ENCODE data around the gene AGPAT1. TPM values are rescaled to one million over a fixed set of nuclear protein-coding genes. Genes with fewer than 3 reads are reported as not detected.
"Not testable (repeated sequence)": the region's sequence is repeated elsewhere in the genome, so short reads cannot be mapped to it uniquely, and the experiment has no call there.

The AGPAT1 gene
- polyA plus RNA-seq, 2 donors = 15.3 to 18.3 TPM

DNA sequence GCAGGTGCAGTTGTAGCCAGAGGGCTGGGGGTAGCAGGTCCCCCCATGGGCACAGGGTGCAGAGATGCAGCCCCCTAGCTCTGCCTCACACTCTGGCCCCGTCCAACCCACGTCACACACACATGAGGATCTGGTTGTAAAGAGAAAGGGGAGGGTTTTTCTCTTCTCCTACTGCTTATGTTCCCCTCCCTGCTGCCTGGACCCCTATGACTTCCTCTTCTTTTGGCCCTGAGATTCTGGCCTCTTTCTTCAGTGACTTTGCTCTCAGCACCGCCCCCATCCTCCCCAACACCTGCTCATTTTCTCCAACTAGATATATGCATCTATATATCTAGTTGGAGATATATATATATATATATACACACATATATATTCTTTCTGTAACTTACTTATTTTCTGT lies 38.2 kb upstream of the AGPAT1 start:
- no peaks in the 10 kb centered on the region for H3K36me3 ChIP-seq (ENCODE audit: control insufficient read depth in 2 of 2, insufficient read depth in 2 of 2, low read length in 1 of 2)

DNA sequence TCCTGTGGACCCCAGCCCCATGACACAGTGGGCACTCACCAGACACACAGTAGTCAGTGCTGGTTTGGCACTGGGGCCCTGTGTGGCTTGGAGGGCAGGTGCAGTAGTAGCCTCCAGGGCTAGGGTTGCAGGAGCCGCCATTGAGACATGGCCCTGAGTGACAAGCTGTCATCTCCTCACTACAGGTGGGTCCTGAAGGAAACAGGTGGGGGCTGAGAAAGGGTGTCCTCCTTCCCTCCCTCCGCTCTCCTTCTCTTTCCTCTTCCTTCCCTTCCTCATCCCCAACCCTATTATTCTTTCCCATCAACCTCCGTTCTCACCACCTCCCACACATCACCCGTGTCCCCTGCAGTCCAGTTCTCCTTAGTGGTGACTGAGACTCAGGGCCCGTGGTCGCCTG lies 37.8 kb upstream of the AGPAT1 start:
- WGBS, 2 donors = 89 to 92% methylated on average over 6 of the region's 6 CpGs
- Histone ChIP-seq H3K9me3 (ENCODE audit: control insufficient read depth in 2 of 2, insufficient read depth in 1 of 2, low read depth in 1 of 2, low read length in 1 of 2) (no peaks in the 10 kb centered on the region), H3K27ac (ENCODE audit: low read depth in 2 of 2, low read length in 1 of 2) (no peak overlapping the region), H3K27me3 (ENCODE audit: control insufficient read depth in 1 of 2, insufficient read depth in 2 of 2, low read length in 2 of 2) (no peaks in the 10 kb centered on the region), H3K36me3 (ENCODE audit: control insufficient read depth in 2 of 2, insufficient read depth in 2 of 2, low read length in 1 of 2) (no peaks in the 10 kb centered on the region), H3K4me3 (ENCODE audit: low read depth in 1 of 2, low read length in 2 of 2) (no peak overlapping the region), H3K4me1 (ENCODE audit: control insufficient read depth in 2 of 2, insufficient read depth in 2 of 2, low read length in 1 of 2) (no peaks in the 10 kb centered on the region)

More for the DNA sequence above, 38.2 kb upstream of the AGPAT1 start:
- 85 to 89% methylated on average over 3 of the region's 3 CpGs for WGBS, 2 donors
- Histone ChIP-seq H3K9me3 (ENCODE audit: control insufficient read depth in 2 of 2, insufficient read depth in 1 of 2, low read depth in 1 of 2, low read length in 1 of 2) (no peaks in the 10 kb centered on the region), H3K27me3 (ENCODE audit: control insufficient read depth in 1 of 2, insufficient read depth in 2 of 2, low read length in 2 of 2) (no peaks in the 10 kb centered on the region), H3K4me1 (ENCODE audit: control insufficient read depth in 2 of 2, insufficient read depth in 2 of 2, low read length in 1 of 2) (no peaks in the 10 kb centered on the region), H3K27ac (ENCODE audit: low read depth in 2 of 2, low read length in 1 of 2) (no peak overlapping the region), H3K4me3 (ENCODE audit: low read depth in 1 of 2, low read length in 2 of 2) (no peak overlapping the region)

- Histone ChIP-seq H3K36me3 (ENCODE audit: control insufficient read depth in 2 of 2, insufficient read depth in 2 of 2, low read length in 1 of 2) (no peaks in the 10 kb centered on the region), H3K4me1 (ENCODE audit: control insufficient read depth in 2 of 2, insufficient read depth in 2 of 2, low read length in 1 of 2) (no peaks in the 10 kb centered on the region), H3K4me3 (ENCODE audit: low read depth in 1 of 2, low read length in 2 of 2) (no peak overlapping the region), H3K9me3 (ENCODE audit: control insufficient read depth in 2 of 2, insufficient read depth in 1 of 2, low read depth in 1 of 2, low read length in 1 of 2) (no peaks in the 10 kb centered on the region), H3K27ac (ENCODE audit: low read depth in 2 of 2, low read length in 1 of 2) (no peak overlapping the region), H3K27me3 (ENCODE audit: control insufficient read depth in 1 of 2, insufficient read depth in 2 of 2, low read length in 2 of 2) (no peaks in the 10 kb centered on the region)
- WGBS, 2 donors = 82 to 83% methylated on average over 12 of the region's 12 CpGs
Observed at GRCh38 chr6:32212076-32212760, 36.3 kb upstream of the AGPAT1 start.

DNA sequence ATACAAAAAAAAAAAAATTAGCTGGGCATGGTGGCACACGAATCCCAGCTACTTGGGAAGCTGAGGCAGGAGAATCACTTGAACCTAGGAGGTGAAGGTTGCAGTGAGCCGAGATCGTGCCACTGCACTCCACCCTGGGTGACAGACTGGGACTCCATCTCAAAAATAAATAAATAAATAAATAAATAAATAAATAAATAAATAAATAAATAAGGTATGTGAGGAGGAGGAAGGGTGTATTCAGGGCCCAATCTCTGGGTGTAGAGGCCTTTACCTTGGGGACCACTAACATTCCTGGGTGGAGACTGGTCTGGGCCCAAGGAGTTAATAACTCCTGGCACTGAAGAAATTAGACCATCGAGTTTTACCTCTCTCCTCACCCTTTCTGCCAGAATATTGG lies 35.5 kb upstream of the AGPAT1 start:
- WGBS, 2 donors = 88 to 89% methylated on average over 4 of the region's 4 CpGs
- H3K36me3 ChIP-seq (ENCODE audit: control insufficient read depth in 2 of 2, insufficient read depth in 2 of 2, low read length in 1 of 2); H3K4me3 ChIP-seq (ENCODE audit: low read depth in 1 of 2, low read length in 2 of 2); H3K27me3 ChIP-seq (ENCODE audit: control insufficient read depth in 1 of 2, insufficient read depth in 2 of 2, low read length in 2 of 2); H3K27ac ChIP-seq (ENCODE audit: low read depth in 2 of 2, low read length in 1 of 2); H3K9me3 ChIP-seq (ENCODE audit: control insufficient read depth in 2 of 2, insufficient read depth in 1 of 2, low read depth in 1 of 2, low read length in 1 of 2); H3K4me1 ChIP-seq (ENCODE audit: control insufficient read depth in 2 of 2, insufficient read depth in 2 of 2, low read length in 1 of 2): not testable (repeated sequence)

DNA sequence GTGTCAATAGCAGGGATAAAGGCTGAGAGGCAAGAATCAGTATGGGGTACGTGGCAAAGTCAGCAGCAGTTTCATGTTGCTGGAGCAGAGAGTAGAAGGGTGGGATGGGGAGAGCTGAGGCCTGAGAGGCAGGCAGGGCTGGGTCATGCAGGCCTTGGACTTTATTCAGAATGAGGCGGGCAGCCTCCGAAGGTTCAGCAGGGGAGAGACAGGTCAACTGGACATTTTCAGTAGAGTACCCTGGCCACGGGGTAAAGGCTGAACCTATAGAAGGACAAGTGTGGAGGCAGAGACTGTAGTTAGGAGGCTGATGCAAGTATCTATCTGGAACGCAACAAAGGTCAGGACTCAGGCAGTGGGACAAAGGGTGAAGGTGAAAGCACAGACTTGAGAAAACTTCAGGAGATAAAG lies 34.3 kb upstream of the AGPAT1 start:
- Histone ChIP-seq H3K4me1 (ENCODE audit: control insufficient read depth in 2 of 2, insufficient read depth in 2 of 2, low read length in 1 of 2) (no peaks in the 10 kb centered on the region), H3K9me3 (ENCODE audit: control insufficient read depth in 2 of 2, insufficient read depth in 1 of 2, low read depth in 1 of 2, low read length in 1 of 2) (no peaks in the 10 kb centered on the region), H3K27ac (ENCODE audit: low read depth in 2 of 2, low read length in 1 of 2) (no peak overlapping the region), H3K4me3 (ENCODE audit: low read depth in 1 of 2, low read length in 2 of 2) (no peak overlapping the region), H3K36me3 (ENCODE audit: control insufficient read depth in 2 of 2, insufficient read depth in 2 of 2, low read length in 1 of 2) (no peaks in the 10 kb centered on the region), H3K27me3 (ENCODE audit: control insufficient read depth in 1 of 2, insufficient read depth in 2 of 2, low read length in 2 of 2) (no peaks in the 10 kb centered on the region)
- WGBS, 2 donors = 89 to 90% methylated on average over 5 of the region's 5 CpGs

GRCh38 chr6:32208996-32209395 lies 33.1 kb upstream of the AGPAT1 start:
- no peak overlapping the region for H3K4me3 ChIP-seq (ENCODE audit: low read depth in 1 of 2, low read length in 2 of 2)
- H3K4me1 ChIP-seq (ENCODE audit: control insufficient read depth in 2 of 2, insufficient read depth in 2 of 2, low read length in 1 of 2) = no peaks in the 10 kb centered on the region
- H3K27ac ChIP-seq (ENCODE audit: low read depth in 2 of 2, low read length in 1 of 2) = no peak overlapping the region
- H3K9me3 ChIP-seq (ENCODE audit: control insufficient read depth in 2 of 2, insufficient read depth in 1 of 2, low read depth in 1 of 2, low read length in 1 of 2) = no peaks in the 10 kb centered on the region
- H3K27me3 ChIP-seq (ENCODE audit: control insufficient read depth in 1 of 2, insufficient read depth in 2 of 2, low read length in 2 of 2) = no peaks in the 10 kb centered on the region
- 65 to 89% methylated on average over 1 of the region's 1 CpG for WGBS, 2 donors
- H3K36me3 ChIP-seq (ENCODE audit: control insufficient read depth in 2 of 2, insufficient read depth in 2 of 2, low read length in 1 of 2) = no peaks in the 10 kb centered on the region

DNA sequence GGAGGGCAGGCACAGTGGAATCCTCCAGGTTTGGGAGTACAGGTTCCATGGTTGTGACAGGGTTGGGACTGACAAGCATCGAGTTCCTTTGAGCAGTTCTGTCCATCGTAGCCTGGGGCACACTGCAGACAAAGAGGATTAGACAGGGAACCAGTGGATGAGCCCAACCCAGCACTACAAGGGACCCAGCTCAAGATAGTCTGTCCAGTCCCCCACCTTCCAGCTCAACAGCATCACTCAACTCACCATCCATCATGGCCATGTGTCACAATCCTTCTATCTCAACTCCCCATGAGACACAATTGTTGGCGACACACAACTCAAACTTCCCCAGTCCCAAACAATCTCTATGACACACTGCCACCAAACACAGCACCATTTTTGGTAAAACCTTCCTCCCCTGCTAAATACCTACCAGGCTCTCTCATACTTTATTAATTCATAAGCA lies 28.4 kb upstream of the AGPAT1 start:
- H3K27ac ChIP-seq (ENCODE audit: low read depth in 2 of 2, low read length in 1 of 2) = no peak overlapping the region
- no peaks in the 10 kb centered on the region for H3K9me3 ChIP-seq (ENCODE audit: control insufficient read depth in 2 of 2, insufficient read depth in 1 of 2, low read depth in 1 of 2, low read length in 1 of 2)
- H3K4me3 ChIP-seq (ENCODE audit: low read depth in 1 of 2, low read length in 2 of 2) = no peak overlapping the region
- no peaks in the 10 kb centered on the region for H3K27me3 ChIP-seq (ENCODE audit: control insufficient read depth in 1 of 2, insufficient read depth in 2 of 2, low read length in 2 of 2)
- no peaks in the 10 kb centered on the region for H3K36me3 ChIP-seq (ENCODE audit: control insufficient read depth in 2 of 2, insufficient read depth in 2 of 2, low read length in 1 of 2)
- H3K4me1 ChIP-seq (ENCODE audit: control insufficient read depth in 2 of 2, insufficient read depth in 2 of 2, low read length in 1 of 2) = no peaks in the 10 kb centered on the region
- WGBS, 2 donors = 88 to 90% methylated on average over 3 of the region's 3 CpGs

DNA sequence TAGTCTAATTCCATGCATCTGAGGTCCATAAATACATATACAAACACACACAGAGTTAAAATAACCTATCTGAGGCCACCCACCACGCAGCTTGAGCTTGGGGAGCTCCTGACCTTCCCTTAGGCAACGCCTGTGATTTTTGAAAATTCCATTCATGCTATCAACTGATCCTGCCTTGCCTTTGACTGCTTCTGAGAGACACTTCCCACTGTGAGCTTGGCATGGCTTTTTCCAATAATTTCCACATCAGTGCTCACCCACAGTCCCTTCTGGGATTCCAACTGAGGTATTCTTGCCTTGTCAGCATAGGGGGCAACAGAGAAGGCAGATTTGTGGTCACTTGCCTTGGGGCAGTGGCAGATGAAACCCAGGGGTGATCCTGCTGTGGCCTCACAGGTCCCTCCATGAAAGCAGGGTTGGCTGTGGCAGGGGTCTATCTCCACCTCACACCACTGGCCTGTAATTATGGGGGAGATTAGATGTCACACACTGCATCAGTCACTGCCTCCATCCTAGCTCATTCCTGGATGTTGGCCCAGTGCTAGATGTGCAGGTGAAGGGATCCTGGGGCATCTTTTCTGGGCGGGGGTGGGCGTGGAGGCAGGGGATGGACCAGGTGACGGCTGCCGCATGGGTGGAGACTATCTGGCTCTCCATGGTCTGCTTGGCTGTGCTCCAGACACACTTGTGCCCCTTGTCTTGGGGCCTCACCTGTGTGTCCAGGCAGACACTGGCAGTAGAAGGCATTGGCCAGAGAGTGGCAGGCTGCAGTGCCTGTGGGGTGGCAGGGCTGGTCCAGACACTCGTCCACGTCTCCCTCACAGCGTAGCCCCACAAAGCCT lies 27.8 kb upstream of the AGPAT1 start:
- Histone ChIP-seq H3K4me3 (ENCODE audit: low read depth in 1 of 2, low read length in 2 of 2) (no peak overlapping the region), H3K9me3 (ENCODE audit: control insufficient read depth in 2 of 2, insufficient read depth in 1 of 2, low read depth in 1 of 2, low read length in 1 of 2) (no peaks in the 10 kb centered on the region), H3K27ac (ENCODE audit: low read depth in 2 of 2, low read length in 1 of 2) (no peak overlapping the region), H3K36me3 (ENCODE audit: control insufficient read depth in 2 of 2, insufficient read depth in 2 of 2, low read length in 1 of 2) (no peaks in the 10 kb centered on the region), H3K4me1 (ENCODE audit: control insufficient read depth in 2 of 2, insufficient read depth in 2 of 2, low read length in 1 of 2) (no peaks in the 10 kb centered on the region), H3K27me3 (ENCODE audit: control insufficient read depth in 1 of 2, insufficient read depth in 2 of 2, low read length in 2 of 2) (no peaks in the 10 kb centered on the region)
- 83% methylated on average over 9 of the region's 9 CpGs for WGBS, 2 donors

- no peaks in the 10 kb centered on the region for H3K4me1 ChIP-seq (ENCODE audit: control insufficient read depth in 2 of 2, insufficient read depth in 2 of 2, low read length in 1 of 2)
- H3K36me3 ChIP-seq (ENCODE audit: control insufficient read depth in 2 of 2, insufficient read depth in 2 of 2, low read length in 1 of 2) = no peaks in the 10 kb centered on the region
- 87 to 88% methylated on average over 9 of the region's 9 CpGs for WGBS, 2 donors
Observed at GRCh38 chr6:32202186-32202585, 26.3 kb upstream of the AGPAT1 start.

More at GRCh38 chr6:32202186-32202585, 26.3 kb upstream of the AGPAT1 start:
- H3K27me3 ChIP-seq (ENCODE audit: control insufficient read depth in 1 of 2, insufficient read depth in 2 of 2, low read length in 2 of 2) = no peaks in the 10 kb centered on the region
- no peak overlapping the region for H3K27ac ChIP-seq (ENCODE audit: low read depth in 2 of 2, low read length in 1 of 2)
- no peak overlapping the region for H3K4me3 ChIP-seq (ENCODE audit: low read depth in 1 of 2, low read length in 2 of 2)
- no peaks in the 10 kb centered on the region for H3K9me3 ChIP-seq (ENCODE audit: control insufficient read depth in 2 of 2, insufficient read depth in 1 of 2, low read depth in 1 of 2, low read length in 1 of 2)

Measured in esophagus (tissue), 2 donors.